Measurements from ENCODE around the gene GPR108.
A peak's percentile ranks its signal among the peaks of the same experiment; 100 is the strongest.

The GPR108 gene

DNA sequence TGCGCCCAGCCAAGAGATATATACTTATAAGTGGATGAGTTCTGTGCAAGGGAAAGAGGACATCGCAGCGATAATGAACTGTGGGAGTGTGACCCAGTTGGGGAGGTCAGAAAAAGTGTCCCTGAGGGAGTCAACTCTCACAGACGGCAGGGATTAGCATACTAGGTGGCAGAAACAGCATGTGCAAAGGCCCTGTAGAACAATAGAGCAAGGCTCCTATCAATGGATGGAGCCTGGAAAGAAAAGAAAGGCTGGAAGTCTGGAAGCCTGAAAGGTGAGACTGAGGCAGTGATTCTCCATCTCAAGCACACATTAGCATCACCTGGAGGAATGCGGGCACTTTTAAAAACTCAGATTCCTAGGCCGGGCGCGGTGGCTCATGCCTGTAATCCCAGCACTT lies 46.0 kb downstream of the GPR108 start:
- no peak overlapping the region for H3K9ac ChIP-seq (ENCODE audit: low read length)
- H3K4me2 ChIP-seq (ENCODE audit: low read length): no peak overlapping the region
- H3K9me3 ChIP-seq (ENCODE audit: insufficient read depth, low read length): no peaks in the 10 kb centered on the region
- no peaks in the 10 kb centered on the region for H3K79me2 ChIP-seq (ENCODE audit: low read length)
- no peaks in the 10 kb centered on the region for H3K36me3 ChIP-seq (replicated peaks; ENCODE audit: low read depth, low read length)
- no peaks in the 10 kb centered on the region for H4K20me1 ChIP-seq (ENCODE audit: insufficient read depth, low read length)
- H3K4me1 ChIP-seq (ENCODE audit: low read length): peaks cover 18% of the 10 kb centered on the region
- peaks cover 23% of the 10 kb centered on the region for H3K27me3 ChIP-seq (ENCODE audit: low read depth, low read length)
- H3K4me3 ChIP-seq (ENCODE audit: low read length): no peak overlapping the region
- no peak overlapping the region for H2AFZ ChIP-seq (ENCODE audit: low read depth, low read length)
- no peak overlapping the region for H3K27ac ChIP-seq (ENCODE audit: low read length)
- TF ChIP-seq, protein P1, sequence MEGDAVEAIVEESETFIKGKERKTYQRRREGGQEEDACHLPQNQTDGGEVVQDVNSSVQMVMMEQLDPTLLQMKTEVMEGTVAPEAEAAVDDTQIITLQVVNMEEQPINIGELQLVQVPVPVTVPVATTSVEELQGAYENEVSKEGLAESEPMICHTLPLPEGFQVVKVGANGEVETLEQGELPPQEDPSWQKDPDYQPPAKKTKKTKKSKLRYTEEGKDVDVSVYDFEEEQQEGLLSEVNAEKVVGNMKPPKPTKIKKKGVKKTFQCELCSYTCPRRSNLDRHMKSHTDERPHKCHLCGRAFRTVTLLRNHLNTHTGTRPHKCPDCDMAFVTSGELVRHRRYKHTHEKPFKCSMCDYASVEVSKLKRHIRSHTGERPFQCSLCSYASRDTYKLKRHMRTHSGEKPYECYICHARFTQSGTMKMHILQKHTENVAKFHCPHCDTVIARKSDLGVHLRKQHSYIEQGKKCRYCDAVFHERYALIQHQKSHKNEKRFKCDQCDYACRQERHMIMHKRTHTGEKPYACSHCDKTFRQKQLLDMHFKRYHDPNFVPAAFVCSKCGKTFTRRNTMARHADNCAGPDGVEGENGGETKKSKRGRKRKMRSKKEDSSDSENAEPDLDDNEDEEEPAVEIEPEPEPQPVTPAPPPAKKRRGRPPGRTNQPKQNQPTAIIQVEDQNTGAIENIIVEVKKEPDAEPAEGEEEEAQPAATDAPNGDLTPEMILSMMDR (IDR thresholded peaks at IDR 0.05; ENCODE audit: low read depth, low read length): no peak
- TF ChIP-seq EZH2phosphoT487 (IDR thresholded peaks at IDR 0.05; ENCODE audit: low read depth): no peak

DNA sequence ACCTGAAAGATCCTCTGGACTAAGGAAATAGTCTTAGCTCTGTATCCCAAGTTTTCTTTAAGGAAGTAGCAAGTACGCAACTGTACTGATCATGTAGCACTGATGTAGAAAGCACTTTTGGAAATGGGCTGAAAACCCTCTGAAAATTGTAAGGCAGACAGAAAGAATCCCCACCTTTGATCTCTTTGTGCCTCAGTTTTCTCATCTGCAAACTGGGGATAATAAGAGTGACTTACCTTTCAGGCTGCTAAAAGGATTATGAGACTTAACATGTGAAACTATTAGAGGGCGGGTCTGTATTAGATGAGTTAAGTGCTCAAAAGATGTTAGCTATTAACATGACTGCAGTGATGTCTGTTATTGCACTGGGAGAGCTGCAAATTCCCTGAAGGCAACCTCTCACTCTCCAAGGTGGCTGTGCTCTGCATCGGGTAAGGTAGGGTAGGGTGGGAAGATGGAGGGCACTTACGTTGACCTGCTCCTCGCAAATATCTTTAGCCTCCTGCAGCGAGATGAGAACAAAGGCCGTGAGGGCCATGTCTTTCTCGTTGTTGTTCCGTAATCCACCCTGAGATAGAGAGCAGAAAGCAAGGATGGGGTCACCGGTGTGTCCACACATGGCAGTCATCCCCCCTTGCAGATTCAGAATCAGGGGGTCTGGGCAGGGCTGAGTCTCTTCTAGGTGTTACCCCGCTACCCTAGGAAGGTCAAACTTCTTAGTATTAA lies 47.1 kb downstream of the GPR108 start:
- H3K27ac ChIP-seq (ENCODE audit: low read length): no peak overlapping the region
- no peaks in the 10 kb centered on the region for H3K79me2 ChIP-seq (ENCODE audit: low read length)
- no peak overlapping the region for H3K4me2 ChIP-seq (ENCODE audit: low read length)
- no peaks in the 10 kb centered on the region for H3K9me3 ChIP-seq (ENCODE audit: insufficient read depth, low read length)
- no peak overlapping the region for H3K4me3 ChIP-seq (ENCODE audit: low read length)
- no peak overlapping the region for H2AFZ ChIP-seq (ENCODE audit: low read depth, low read length)
- no peaks in the 10 kb centered on the region for H3K36me3 ChIP-seq (replicated peaks; ENCODE audit: low read depth, low read length)
- TF ChIP-seq EZH2phosphoT487 (IDR thresholded peaks at IDR 0.05; ENCODE audit: low read depth): no peak
- TF ChIP-seq, protein P1 (IDR thresholded peaks at IDR 0.05; ENCODE audit: low read depth, low read length): no peak
- H3K27me3 ChIP-seq (ENCODE audit: low read depth, low read length): peaks cover 23% of the 10 kb centered on the region
- no peaks in the 10 kb centered on the region for H4K20me1 ChIP-seq (ENCODE audit: insufficient read depth, low read length)
- peaks cover 28% of the 10 kb centered on the region for H3K4me1 ChIP-seq (ENCODE audit: low read length)
- no peak overlapping the region for H3K9ac ChIP-seq (ENCODE audit: low read length)

DNA sequence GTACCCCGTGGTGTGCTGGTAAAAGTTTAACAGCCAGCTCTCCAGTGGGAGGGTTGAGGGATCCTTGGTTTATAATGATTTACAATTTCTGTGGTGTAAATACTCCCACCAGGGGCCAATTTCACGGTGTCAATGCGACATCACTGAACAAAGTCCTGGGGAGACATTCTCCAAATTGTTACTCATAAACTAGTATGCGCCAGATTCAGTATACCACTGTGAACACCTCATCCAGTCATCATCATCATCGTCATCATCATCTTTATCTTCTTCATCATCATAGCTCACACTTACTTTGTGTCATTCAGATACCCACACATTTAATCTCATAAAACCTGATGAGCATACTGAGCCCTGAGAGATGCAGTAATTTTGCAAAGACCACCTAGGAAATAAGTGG lies 50.3 kb downstream of the GPR108 start:
- Histone ChIP-seq H3K9me3 (ENCODE audit: insufficient read depth, low read length) (no peaks in the 10 kb centered on the region), H2AFZ (ENCODE audit: low read depth, low read length) (no peak overlapping the region), H3K4me2 (ENCODE audit: low read length) (peak overlapping the region; percentile 69), H4K20me1 (ENCODE audit: insufficient read depth, low read length) (no peaks in the 10 kb centered on the region), H3K4me1 (ENCODE audit: low read length) (peaks cover 32% of the 10 kb centered on the region), H3K9ac (ENCODE audit: low read length) (0 out of 2 replicates have a peak overlapping the region, but pooled peaks have one; percentile 4), H3K27me3 (ENCODE audit: low read depth, low read length) (peaks cover 34% of the 10 kb centered on the region), H3K4me3 (ENCODE audit: low read length) (no peak overlapping the region), H3K27ac (ENCODE audit: low read length) (no peak overlapping the region), H3K36me3 (replicated peaks; ENCODE audit: low read depth, low read length) (no peaks in the 10 kb centered on the region), H3K79me2 (ENCODE audit: low read length) (no peaks in the 10 kb centered on the region)
- TF ChIP-seq, protein P1 (IDR thresholded peaks at IDR 0.05; ENCODE audit: low read depth, low read length): no peak
- no peak for TF ChIP-seq EZH2phosphoT487 (IDR thresholded peaks at IDR 0.05; ENCODE audit: low read depth)

DNA sequence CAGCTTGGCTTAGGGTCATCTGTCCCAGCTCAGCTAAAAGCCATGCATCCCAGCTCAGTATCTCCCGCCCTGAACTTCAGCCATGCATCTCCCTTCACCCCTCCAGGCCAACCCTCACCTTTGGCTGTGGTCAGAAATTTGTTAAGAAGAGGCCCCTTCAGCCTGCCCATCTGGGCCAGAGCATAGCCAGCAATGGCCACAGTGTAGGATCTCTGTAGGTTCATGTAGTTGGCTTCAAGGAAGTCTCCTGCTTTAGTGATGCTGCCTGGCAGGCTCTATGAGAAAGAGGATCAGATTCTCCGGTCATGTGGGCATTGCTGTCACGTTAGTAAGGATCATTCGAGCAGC lies 50.8 kb downstream of the GPR108 start:
- no peak for TF ChIP-seq EZH2phosphoT487 (IDR thresholded peaks at IDR 0.05; ENCODE audit: low read depth)
- TF ChIP-seq, protein P1 (IDR thresholded peaks at IDR 0.05; ENCODE audit: low read depth, low read length): no peak
- Histone ChIP-seq H2AFZ (ENCODE audit: low read depth, low read length) (peak overlapping the region; percentile 35; the same call in 1 of the 2 replicates), H3K27ac (ENCODE audit: low read length) (no peak overlapping the region; the same call in 1 of the 2 replicates), H4K20me1 (ENCODE audit: insufficient read depth, low read length) (no peaks in the 10 kb centered on the region), H3K4me1 (ENCODE audit: low read length) (peaks cover 30% of the 10 kb centered on the region), H3K9ac (ENCODE audit: low read length) (0 out of 2 replicates have a peak overlapping the region, but pooled peaks have one; percentile 4), H3K9me3 (ENCODE audit: insufficient read depth, low read length) (no peaks in the 10 kb centered on the region), H3K79me2 (ENCODE audit: low read length) (no peaks in the 10 kb centered on the region), H3K36me3 (replicated peaks; ENCODE audit: low read depth, low read length) (no peaks in the 10 kb centered on the region), H3K27me3 (ENCODE audit: low read depth, low read length) (peaks cover 39% of the 10 kb centered on the region), H3K4me3 (ENCODE audit: low read length) (peak overlapping the region; percentile 34), H3K4me2 (ENCODE audit: low read length) (peak overlapping the region; percentile 69)

Measured in OCI-LY3 (cell line).